ENCODE measurements around the gene TMEM145.

Gene TMEM145

DNA sequence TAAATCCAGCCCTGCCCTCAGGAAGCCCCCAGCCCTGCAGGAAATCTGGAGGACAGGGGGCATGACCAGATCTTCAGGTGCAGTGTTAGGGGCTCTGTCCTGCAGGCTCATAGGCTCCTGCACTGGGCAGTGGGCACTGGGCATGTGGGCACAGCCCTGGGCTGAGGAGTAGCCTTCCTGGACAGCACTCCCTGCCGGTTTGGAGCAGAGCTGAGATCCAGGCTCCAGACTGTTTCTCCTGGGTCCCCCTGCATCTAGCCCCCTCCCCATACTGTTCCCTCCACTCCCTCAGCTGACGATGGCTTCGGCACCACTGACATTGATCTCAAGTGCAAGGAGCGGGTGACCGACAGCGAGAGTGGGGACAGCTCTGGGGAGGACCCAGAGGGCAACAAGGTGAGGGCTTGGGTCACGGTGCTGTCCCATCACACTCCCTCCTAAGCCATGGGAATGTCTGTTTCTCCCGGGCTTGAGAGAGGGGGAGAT is 23.5 kb upstream of the TMEM145 start:
- DNase-seq (ENCODE audit: low spot score), result no peak

DNA sequence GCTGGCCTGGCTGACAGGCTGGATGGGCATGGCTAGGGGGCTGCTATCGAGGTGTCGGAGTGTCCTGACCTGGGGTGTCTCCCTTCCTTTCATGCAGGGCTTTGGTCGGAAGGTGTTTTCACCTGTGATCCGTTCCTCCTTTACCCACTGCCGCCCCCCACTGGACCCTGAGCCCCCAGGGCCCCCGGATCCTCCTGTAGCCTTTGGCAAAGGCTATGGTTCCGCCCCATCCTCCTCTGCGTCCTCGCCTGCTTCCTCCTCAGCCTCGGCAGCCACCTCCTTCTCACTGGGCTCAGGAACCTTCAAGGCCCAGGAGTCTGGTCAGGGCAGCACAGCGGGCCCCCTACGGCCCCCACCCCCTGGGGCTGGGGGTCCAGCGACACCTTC is 23.0 kb upstream of the TMEM145 start:
- no peak for DNase-seq (ENCODE audit: low spot score)

DNA sequence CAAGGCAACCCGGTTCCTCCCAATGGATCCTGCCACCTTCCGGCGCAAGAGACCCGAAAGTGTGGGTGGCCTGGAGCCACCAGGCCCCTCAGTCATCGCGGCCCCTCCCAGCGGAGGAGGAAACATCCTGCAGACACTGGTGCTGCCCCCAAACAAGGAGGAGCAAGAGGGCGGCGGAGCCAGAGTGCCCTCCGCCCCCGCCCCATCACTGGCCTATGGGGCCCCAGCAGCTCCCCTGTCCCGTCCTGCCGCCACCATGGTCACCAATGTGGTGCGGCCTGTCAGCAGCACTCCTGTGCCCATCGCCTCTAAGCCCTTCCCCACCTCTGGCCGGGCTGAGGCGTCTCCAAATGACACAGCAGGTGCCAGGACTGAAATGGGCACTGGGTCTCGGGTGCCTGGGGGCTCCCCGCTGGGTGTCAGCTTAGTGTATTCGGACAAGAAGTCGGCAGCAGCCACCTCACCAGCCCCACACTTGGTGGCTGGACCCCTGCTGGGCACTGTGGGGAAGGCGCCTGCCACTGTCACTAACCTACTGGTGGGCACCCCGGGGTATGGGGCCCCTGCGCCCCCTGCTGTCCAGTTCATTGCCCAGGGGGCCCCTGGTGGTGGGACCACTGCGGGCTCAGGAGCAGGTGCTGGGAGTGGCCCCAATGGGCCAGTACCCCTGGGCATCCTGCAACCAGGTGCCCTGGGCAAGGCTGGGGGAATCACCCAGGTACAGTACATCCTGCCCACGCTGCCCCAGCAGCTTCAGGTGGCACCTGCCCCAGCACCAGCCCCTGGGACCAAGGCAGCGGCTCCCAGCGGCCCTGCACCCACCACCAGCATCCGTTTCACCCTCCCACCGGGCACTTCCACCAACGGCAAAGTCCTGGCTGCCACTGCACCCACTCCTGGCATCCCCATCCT is 22.3 kb upstream of the TMEM145 start:
- DNase-seq (ENCODE audit: low spot score), result peak; percentile 46

DNA sequence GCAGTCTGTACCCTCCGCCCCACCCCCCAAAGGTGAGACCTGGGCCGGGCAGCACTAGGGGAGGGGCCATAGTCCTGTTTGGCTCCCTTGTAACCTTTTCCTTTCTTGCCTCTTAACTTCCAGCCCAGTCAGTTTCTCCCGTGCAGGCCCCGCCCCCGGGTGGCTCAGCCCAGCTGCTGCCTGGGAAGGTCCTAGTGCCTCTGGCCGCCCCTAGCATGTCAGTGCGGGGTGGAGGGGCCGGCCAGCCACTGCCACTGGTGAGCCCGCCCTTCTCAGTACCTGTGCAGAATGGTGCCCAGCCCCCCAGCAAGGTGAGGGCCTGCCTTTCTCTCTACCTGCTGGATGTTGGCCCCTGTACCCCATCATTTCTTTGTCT is 21.7 kb upstream of the TMEM145 start:
- DNase-seq (ENCODE audit: low spot score), result peak; percentile 53

DNA sequence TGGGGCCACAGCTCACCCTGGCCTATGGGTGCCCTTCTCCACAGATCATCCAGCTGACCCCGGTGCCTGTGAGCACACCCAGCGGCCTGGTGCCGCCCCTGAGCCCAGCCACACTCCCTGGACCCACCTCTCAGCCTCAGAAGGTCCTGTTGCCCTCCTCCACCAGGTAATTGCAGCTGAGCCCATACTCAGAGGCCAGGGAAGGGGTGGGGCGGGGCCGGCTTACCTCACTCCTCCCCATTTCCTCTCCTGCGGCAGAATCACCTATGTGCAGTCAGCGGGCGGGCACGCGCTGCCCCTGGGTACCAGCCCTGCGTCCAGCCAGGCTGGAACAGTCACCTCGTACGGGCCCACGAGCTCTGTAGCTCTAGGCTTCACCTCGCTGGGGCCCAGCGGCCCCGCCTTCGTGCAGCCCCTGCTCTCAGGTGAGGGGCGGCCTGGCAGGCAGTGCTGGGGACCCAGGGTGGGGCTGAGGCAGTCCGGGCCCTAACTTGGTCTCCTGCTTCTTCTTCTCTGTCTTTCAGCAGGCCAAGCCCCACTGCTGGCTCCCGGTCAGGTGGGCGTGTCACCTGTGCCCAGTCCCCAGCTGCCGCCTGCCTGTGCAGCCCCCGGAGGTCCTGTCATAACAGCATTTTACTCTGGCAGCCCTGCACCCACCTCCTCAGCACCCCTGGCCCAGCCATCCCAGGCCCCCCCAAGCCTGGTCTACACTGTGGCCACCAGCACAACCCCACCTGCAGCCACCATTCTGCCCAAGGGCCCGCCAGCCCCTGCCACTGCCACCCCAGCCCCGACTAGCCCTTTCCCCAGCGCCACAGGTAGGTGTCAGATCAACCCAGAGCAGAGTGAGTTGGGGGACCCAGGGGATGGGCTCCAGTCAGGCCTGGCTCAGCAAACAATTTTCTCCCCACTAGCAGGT is 20.8 kb upstream of the TMEM145 start:
- DNase-seq (ENCODE audit: low spot score), result no peak

DNA sequence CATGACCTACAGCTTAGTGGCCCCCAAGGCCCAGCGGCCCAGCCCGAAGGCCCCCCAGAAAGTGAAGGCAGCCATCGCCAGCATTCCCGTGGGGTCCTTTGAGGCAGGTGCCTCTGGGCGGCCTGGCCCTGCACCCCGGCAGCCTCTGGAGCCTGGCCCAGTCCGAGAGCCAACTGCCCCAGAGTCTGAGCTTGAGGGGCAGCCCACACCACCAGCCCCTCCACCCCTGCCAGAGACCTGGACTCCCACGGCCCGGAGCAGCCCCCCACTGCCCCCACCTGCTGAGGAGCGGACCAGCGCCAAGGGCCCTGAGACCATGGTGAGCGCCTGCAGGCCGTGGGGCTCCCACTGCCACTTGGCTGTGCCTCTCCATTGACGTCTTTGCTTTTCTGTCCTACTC is 20.1 kb upstream of the TMEM145 start:
- DNase-seq (ENCODE audit: low spot score), result no peak

DNA sequence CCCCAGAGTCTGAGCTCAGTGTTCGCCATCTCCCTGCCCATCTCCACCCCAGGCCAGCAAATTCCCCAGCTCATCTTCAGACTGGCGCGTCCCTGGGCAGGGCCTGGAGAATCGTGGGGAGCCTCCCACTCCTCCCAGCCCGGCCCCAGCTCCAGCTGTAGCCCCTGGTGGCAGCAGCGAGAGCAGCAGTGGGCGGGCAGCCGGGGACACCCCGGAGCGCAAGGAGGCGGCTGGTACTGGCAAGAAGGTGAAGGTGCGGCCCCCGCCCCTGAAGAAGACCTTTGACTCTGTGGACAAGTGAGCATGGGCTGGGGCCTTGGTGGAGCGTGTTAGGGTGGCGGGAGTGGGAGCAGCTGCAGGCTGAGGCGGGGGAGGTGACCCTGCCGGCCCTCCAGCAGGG is 19.6 kb upstream of the TMEM145 start:
- DNase-seq (ENCODE audit: low spot score), result peak; percentile 62

DNA sequence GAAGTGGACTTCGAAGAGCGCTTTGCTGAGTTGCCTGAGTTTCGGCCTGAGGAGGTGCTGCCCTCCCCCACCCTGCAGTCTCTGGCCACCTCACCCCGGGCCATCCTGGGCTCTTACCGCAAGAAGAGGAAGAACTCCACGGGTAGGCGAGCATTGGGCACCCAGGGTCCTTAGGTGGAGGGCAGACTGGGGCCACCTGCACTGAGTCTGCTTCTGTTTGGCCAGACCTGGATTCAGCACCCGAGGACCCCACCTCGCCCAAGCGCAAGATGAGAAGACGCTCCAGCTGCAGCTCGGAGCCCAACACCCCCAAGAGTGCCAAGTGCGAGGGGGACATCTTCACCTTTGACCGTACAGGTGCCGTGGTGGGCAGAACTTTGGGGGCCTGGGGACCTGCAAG is 19.2 kb upstream of the TMEM145 start:
- no peak for DNase-seq (ENCODE audit: low spot score)

DNA sequence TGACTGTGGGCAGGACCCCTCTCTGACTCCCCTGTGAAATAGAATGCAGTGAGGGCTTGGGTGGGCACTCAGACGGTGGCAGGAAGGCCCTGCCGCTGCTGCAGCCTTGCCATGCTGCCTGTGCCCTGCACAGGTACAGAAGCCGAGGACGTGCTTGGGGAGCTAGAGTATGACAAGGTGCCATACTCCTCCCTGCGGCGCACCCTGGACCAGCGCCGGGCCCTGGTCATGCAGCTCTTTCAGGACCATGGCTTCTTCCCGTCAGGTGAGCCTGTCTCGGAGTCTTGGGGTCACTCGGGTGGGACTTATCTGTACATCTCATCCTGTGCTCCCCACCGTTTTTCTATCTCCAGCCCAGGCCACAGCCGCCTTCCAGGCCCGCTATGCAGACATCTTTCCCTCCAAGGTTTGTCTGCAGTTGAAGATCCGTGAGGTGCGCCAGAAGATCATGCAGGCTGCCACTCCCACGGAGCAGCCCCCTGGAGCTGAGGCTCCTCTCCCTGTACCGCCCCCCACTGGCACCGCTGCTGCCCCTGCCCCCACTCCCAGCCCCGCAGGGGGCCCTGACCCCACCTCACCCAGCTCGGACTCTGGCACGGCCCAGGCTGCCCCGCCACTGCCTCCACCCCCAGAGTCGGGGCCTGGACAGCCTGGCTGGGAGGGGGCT is 18.5 kb upstream of the TMEM145 start:
- DNase-seq (ENCODE audit: low spot score), result no peak

DNA sequence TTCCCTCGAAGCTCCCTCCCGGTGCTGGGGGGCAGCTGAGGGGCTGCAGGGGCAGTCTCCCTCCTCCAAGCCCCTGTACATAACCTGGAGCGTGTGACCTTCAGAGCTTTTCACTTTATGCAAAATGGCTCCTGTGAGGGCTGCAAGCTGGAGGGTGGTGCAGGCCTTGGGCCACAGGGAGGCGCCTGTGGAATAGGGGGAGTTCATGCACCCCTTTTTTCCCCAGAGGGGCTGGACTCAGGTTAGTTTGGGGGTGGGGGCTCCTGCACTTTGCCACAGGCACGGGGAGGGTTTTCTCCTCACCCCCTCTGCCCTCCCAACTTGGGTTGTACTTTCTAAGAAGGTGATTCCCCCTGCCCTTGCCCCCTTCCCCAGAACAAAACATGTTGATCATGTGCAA is 17.8 kb upstream of the TMEM145 start:
- DNase-seq (ENCODE audit: low spot score), result no peak

DNA sequence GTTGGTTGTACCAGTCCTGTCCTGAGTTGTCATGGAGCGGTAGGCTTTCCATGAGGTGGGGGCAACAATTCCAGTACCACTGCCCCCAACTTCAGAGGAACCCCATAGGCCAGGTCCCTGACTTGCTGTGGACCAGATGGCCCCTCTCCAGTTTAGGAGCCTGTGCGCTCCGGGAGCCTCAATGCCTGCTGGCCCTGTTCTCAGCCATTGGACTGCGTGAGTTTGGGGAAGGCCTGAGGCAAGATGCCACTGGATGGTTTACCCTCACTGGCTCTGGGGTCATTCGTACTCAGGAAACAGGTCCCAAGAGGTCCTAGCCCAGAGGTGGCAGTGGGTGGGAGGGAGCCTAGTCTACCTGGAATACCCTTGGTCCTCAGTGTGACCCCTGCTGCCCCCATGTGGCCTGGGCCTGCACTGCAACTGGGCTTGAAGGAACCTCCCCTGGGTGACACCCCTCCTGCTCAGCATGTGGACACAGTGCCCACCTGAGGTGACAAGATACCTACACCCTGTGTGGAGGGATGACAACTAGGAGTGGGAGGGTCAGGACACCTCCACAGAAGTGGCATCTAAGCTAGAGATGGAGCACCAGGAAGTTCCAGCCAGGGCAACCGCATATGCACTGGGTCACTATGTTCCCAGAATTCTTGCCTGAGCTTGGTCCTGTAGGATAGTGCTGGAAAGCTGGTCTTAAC is 17.1 kb upstream of the TMEM145 start:
- peak; percentile 87 for DNase-seq (ENCODE audit: low spot score)

DNA sequence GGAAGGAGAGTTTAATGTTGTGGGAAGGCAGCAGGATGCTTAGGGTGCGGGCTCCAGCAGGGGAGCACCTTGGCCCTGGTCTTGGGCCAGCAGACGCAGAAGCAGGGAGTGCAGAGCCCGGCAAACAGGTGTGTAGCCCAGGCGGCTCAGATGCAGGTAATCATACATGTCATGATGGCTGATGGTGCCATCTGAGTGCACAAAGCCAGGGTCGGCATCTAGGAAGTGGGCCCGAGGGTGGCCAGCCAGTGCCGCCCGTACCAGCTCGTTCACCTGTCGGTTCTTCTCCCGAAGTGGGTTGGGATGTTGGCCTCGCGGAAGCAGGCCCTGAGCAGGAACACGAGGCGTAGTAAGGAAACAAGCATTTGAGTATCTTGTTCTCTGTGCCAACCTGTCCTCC is 16.1 kb upstream of the TMEM145 start:
- DNase-seq (ENCODE audit: low spot score), result no peak

DNA sequence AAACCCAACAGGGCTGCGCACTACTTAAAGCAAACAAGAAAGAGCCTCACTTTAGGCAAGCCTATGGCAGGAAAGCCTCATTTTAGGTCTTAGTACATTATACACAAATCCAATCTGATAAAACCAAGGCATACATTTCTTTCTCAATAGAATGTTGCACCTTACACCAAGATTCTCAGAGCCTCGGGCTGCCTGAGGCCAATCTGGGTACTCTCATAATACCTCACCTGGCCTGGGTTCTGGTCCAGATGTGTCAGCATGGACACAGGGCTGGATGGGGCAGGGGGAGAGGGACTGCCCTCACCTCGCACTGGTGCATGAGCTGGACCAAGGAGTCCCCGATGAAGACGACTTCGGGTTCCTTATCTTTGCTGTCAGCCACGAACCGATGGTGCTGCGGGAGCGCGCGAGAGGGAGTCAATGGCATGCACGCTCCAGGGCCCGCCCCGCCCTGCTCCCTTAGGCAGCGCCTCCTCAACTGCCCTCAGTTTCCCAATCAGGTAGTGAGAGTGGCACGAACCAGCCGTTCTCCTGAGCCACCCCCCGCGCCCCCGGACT is 11.4 kb upstream of the TMEM145 start, which contains the start of gene PRR19:
Gene PRR19 (plus strand): TSS at position 487 of the 558 bp plus-strand sequence. CDS start 7,453 bp downstream, outside the sequence.
- DNase-seq (ENCODE audit: low spot score), result peak; percentile 52

DNA sequence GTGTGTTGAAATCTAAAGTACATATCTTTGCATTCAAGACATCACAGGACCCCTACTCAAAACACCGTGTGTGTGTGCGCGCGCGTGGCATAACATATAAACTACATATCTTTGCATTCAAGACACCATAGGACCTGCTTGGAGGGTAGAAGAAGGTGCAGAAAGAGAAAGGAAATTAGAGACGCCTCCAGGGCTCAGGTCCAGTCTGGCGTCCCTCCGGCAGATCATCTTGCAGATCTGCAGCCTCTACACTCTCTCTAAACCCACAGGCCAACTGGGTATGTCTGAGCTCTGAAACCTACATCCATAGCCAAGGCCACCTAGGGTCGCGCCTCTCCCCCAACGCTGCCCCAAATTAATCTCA is 10.0 kb upstream of the TMEM145 start:
- DNase-seq (ENCODE audit: low spot score), result no peak

DNA sequence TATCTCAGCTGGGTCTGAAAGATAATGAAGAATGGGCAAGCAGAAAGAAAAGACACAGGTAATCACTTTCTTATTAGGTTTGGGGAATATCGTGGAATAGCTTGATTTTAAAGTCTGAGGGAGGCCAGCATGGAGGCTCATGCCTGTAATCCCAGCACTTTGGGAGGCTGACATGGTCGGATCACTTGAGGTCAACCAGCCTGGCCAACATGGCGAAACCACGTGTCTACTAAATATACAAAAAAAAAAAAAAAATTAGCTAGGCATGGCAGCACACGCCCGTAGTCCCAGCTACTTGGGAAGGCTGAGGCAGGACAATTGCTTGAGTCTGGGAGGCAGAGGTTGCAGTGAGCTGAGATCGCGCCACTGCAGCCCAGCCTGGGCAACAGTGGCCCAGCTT is 9.2 kb upstream of the TMEM145 start:
- DNase-seq (ENCODE audit: low spot score), result no peak

DNA sequence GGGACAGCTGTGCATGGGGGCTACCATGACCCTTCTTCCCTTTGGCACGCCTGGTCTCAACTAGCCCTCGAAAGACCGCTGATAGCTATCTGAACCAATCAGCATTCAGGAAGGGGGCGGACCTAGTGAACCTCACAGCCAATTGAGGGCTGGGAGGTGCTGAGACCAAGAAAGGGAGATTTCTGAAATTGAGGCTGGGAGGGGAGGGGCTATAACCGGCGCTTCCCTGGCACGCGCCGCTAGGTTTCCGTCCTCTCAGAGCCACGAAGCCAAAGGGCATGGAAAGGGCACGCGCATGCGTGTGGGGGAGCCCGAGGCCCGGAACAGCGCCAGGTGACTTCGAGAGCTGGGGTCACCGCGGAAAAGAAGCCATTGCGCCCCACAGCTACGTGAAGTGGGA is 6.5 kb upstream of the TMEM145 start:
- peak; percentile 62 for DNase-seq (ENCODE audit: low spot score)

DNA sequence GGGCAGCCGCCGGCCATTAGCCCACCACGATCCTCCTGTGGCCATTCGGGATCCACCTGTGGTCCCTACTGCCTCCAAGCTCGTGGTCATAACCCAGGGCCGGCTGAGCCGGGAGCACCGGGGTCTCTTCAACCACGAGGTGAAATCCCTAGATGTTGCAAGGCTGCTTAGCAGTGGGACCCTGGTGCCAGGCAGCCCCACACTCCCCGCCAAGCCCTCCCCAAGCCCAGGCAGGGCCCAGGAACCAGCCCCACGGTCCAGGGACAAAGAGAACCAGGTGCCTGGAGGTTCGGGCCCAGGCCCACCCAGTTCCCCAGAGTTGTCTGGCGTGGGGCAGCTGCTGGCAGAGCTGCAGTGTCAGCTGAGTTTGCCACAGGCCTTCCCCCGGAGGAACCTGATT is 3.4 kb upstream of the TMEM145 start:
- no peak for DNase-seq (ENCODE audit: low spot score)

DNA sequence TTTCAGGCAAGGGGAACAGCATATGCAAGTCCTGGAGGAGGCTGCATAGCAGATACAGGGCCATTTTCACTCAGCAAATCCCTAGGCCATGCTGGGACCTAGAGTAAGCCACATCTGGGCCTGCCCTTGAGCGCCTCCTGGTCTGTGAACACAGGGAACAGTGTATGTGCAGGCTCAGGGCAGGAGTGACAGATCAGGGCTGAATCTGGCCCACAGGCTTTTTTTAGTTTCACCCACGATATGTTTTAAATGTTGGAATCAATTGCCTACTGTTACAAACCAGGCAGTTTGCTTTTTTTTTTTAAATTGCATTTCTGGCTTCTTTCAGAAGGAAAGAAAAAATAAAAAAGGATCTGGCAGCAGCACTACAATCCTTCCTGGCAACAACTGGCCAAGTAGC is 1.5 kb upstream of the TMEM145 start:
- DNase-seq (ENCODE audit: low spot score), result no peak

DNA sequence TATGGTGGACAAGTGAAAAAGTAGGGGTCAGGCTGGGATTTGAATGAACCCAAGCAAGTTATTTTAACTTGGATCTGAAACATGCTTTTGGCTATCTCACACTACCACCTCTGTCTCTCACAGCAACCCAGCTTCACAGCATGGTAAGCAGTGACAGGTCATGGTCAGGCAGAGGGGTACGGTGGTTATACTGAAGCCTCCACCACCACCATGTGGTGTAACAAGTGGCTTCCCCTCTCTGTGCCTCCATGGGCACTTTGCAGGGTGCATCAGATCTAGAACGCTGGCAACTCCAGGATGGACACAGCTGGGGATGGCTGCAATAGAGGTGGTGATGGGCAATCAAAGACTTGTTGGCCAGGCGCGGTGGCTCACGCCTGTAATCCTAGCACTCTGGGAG is 739 bp upstream of the TMEM145 start:
- DNase-seq (ENCODE audit: low spot score), result no peak

DNA sequence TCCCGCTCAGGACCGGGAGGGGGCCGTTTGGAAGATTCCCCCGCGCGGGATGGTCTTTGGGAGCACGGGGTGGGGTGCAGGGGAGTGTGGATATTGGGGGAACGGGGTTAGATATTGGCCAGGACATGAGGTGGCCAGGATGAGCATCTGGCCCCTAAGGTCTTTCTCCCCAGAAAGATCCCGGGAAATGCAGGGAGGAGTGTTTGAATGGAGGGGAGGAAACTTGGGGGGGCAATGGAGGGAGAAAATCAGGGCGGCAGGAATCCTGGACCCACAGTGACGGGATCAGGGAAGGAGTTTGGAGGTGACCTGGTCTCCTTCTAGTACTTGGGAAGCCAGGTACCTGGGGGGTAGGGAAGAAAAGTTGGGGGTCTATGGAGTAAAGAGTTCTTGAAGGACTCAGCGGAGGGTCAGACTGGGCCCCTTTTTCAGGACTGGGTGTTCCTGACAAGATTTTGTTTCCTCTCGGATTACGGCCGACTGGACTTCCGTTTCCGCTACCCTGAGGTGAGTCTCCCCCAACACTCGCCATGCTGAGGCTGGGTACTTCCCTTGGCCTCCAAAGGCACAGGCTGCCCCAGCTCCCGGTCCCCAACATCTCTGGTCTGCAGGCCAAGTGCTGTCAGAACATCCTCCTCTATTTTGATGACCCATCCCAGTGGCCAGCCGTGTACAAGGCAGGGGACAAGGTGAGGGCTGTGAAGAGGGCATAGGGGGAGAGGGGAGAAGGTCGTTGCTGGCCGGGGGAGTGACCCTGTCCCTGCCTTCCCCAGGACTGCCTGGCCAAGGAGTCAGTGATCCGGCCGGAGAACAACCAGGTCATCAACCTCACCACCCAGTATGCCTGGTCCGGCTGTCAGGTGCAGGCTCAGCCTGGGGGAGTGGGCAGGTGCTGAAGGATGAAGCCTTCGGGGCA is 989 bp downstream of the TMEM145 start:
- DNase-seq (ENCODE audit: low spot score), result no peak

Data from iPS-NIHi11 (cell line).